ENCODE results near the gene CIB4. TPM values are rescaled to one million over a fixed set of nuclear protein-coding genes. Genes with fewer than 3 reads are reported as not detected.
"Not testable (repeated sequence)": the region's sequence is repeated elsewhere in the genome, so short reads cannot be mapped to it uniquely, and the experiment has no call there.

The CIB4 gene
- total RNA-seq, 4 donors from 2014 or later, result not detected

DNA sequence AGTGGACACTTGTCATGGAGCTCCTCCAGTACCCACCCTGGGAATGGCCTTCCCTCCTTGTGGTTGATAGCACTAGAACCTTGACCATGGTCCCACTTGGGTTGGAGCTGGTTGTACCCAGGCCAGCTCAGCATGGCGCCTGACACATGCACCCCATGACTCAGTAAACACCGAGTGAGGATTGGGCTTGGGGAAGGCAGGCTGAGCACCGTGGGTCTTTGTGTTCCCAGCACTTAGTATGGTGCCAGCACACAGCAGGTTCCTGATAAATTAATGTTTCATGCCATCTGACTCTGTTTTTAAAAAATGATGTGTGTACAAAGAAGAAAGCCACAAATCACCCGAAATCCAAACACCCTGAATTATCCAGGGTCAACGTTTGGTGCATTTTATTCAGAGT, 69.8 kb downstream of the CIB4 start:
- ATAC-seq (ENCODE audit: low FRiP score), result no peak
- DNase-seq (ENCODE audit: low spot score), result no peak
- TF ChIP-seq, protein P1, sequence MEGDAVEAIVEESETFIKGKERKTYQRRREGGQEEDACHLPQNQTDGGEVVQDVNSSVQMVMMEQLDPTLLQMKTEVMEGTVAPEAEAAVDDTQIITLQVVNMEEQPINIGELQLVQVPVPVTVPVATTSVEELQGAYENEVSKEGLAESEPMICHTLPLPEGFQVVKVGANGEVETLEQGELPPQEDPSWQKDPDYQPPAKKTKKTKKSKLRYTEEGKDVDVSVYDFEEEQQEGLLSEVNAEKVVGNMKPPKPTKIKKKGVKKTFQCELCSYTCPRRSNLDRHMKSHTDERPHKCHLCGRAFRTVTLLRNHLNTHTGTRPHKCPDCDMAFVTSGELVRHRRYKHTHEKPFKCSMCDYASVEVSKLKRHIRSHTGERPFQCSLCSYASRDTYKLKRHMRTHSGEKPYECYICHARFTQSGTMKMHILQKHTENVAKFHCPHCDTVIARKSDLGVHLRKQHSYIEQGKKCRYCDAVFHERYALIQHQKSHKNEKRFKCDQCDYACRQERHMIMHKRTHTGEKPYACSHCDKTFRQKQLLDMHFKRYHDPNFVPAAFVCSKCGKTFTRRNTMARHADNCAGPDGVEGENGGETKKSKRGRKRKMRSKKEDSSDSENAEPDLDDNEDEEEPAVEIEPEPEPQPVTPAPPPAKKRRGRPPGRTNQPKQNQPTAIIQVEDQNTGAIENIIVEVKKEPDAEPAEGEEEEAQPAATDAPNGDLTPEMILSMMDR (IDR thresholded peaks at IDR 0.05), result no peak

DNA sequence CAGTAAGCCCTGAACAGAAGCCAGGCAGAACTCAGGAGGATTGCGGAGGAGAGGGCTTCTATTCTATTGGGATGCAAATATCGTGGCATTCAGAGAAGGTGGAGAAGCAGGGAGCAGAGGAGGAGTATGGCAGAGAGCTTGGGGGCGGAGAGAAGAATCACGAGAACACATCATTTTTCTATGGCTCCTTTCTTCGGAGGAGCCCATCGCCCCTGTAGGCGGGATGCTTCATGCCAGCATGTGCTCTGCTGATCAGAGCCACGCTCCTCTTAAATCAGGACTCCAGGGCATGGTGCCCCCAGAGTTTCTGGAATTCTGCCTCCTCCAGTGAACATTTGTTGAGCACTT, 71.1 kb downstream of the CIB4 start:
- TF ChIP-seq, protein P1 (IDR thresholded peaks at IDR 0.05), result no peak
- ATAC-seq (ENCODE audit: low FRiP score) (no peak), DNase-seq (ENCODE audit: low spot score) (no peak)

- no peak for DNase-seq (ENCODE audit: low spot score)
- ATAC-seq (ENCODE audit: low FRiP score), result no peak
- TF ChIP-seq, protein P1 (IDR thresholded peaks at IDR 0.05), result no peak
Observed at GRCh38 chr2:26569216-26570082, 71.7 kb downstream of the CIB4 start.

- TF ChIP-seq, protein P1 (IDR thresholded peaks at IDR 0.05), result no peak
- no peak for DNase-seq (ENCODE audit: low spot score)
- ATAC-seq (ENCODE audit: low FRiP score), result no peak
Observed at GRCh38 chr2:26568076-26568890, 72.9 kb downstream of the CIB4 start.

DNA sequence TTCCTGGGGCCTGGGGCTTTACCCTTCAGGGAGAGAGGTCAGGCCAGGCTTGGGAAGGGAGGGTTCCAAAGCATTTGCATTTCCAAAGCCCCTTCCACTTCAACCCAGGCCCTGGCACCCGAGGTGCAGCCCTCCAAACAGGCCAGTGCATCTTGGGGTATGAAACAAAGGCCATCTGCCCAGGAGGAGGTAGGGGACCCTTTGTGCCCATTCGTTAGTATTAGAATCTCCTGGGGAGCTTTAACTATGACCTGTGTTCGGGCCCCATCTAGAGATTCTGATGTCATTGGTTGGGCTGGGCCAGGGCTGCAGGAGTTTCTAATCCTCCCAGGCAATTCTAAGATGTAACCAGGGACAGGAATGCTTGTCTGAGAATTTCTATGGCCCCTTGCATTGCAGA, 73.6 kb downstream of the CIB4 start:
- DNase-seq (ENCODE audit: low spot score), result no peak
- ATAC-seq (ENCODE audit: low FRiP score), result no peak
- TF ChIP-seq, protein P1 (IDR thresholded peaks at IDR 0.05), result no peak

DNA sequence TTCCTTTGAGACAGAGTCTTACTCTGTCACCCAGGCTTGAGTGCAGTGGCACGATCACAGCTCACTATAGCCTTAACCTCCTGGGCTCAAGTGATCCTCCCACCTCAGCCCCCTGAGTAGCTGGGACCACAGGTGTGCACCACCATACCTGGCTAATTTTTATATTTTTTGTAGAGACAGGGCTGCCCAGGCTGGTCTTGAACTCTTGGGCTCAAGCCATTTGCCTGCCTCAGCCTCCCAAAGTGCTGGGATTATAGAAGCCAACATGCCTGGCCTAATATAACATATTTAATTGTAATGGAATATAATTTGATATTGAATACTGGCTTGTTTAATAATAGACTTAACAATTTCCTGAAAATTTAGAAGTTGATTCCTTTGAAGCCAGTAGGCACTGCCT, 74.4 kb downstream of the CIB4 start:
- DNase-seq (ENCODE audit: low spot score); ATAC-seq (ENCODE audit: low FRiP score): not testable (repeated sequence)

DNA sequence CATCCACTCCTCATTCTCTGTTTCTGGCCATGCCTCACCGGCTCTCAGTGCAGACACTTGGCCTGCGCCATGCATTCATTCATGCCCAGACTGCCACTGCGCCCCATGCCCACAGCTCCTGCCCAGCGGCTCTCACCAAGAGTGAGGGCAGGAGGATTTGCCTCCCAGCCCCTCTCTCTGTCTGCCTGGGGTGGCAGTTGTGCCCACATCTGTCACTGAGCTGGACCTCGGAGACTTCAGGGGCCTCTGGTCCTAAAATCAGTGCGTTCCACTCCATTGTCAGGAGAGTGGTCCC, 75.1 kb downstream of the CIB4 start:
- TF ChIP-seq, protein P1 (IDR thresholded peaks at IDR 0.05), result no peak
- DNase-seq (ENCODE audit: low spot score) (no peak), ATAC-seq (ENCODE audit: low FRiP score) (no peak)

Data from omental fat pad (tissue), 4 donors.